CD8-positive, alpha-beta memory T cell (primary cell): ENCODE data around the gene ANK3. TPM values are rescaled to one million over a fixed set of nuclear protein-coding genes. Genes with fewer than 3 reads are reported as not detected.

ENCODE experiments used
- CTCF ChIA-PET: fragments of 350-600 bp; sonication (Branson Sonifier 250); formaldehyde crosslinking; loops from one replicate; lab custom pipeline; 2021; ENCODE audit warnings: antibody characterized with exemption; lab: Charles Lee
- POLR2A ChIA-PET: fragments of 350-600 bp; sonication (Branson Sonifier 250); formaldehyde crosslinking; loops from one replicate; lab custom pipeline; 2021; ENCODE audit warnings: antibody characterized with exemption; lab: Charles Lee
- DNase-seq, 5 donors: peaks; one replicate each; pipeline versions ENCODE4 v3.0.0 to v3.0.0-alpha.2; 2020 to 2022; ENCODE audit warnings: mixed read lengths in 1 of 5
- H3K27ac ChIP-seq: one replicate; pipeline ENCODE4 v1.7.0; 2013; ENCODE audit warnings: low read depth, mild to moderate bottlenecking, low read length, moderate library complexity
- H3K27me3 ChIP-seq: 2 replicates; pipeline ENCODE4 v1.7.0; 2013; ENCODE audit warnings: low read length, mild to moderate bottlenecking; ENCODE audit not compliant: insufficient read depth, poor library complexity, severe bottlenecking
- H3K36me3 ChIP-seq: 2 replicates; pipeline ENCODE4 v1.7.0; 2013; ENCODE audit warnings: mild to moderate bottlenecking, low read length, moderate library complexity; ENCODE audit not compliant: insufficient read depth
- H3K4me1 ChIP-seq: 2 replicates; pipeline ENCODE4 v1.7.0; 2013; ENCODE audit warnings: mild to moderate bottlenecking, low read length, moderate library complexity; ENCODE audit not compliant: insufficient read depth
- H3K4me3 ChIP-seq: 2 replicates; pipeline ENCODE4 v1.7.0; 2013; ENCODE audit warnings: mild to moderate bottlenecking, low read length
- H3K9me3 ChIP-seq: 2 replicates; pipeline ENCODE4 v1.7.0; 2013; ENCODE audit warnings: mild to moderate bottlenecking, low read length
- H3K27ac Mint-ChIP-seq, 8 donors: one replicate each; pipeline ENCODE4 v1.8.0; 2020 to 2021; ENCODE audit warnings: mixed read lengths in 8 of 8, mild to moderate bottlenecking in 6 of 8, inconsistent platforms in 3 of 8, moderate library complexity in 3 of 8
- H3K27me3 Mint-ChIP-seq, 2 donors: one replicate each; pipeline ENCODE4 v1.8.0; 2020 to 2021; ENCODE audit warnings: mixed read lengths in 2 of 2, mild to moderate bottlenecking in 1 of 2, moderate library complexity in 1 of 2
- H3K36me3 Mint-ChIP-seq, 3 donors: one replicate each; pipeline ENCODE4 v1.8.0; 2020 to 2021; ENCODE audit warnings: mixed read lengths in 3 of 3, inconsistent platforms in 1 of 3, mild to moderate bottlenecking in 1 of 3
- H3K4me1 Mint-ChIP-seq, 3 donors: one replicate each; pipeline ENCODE4 v1.8.0; 2020 to 2021; ENCODE audit warnings: mixed read lengths in 3 of 3, inconsistent platforms in 1 of 3, mild to moderate bottlenecking in 1 of 3
- H3K4me3 Mint-ChIP-seq, 7 donors: one replicate each; pipeline ENCODE4 v1.8.0; 2020 to 2021; ENCODE audit warnings: mixed read lengths in 7 of 7, mild to moderate bottlenecking in 6 of 7, moderate library complexity in 4 of 7, inconsistent platforms in 2 of 7
- H3K9me3 Mint-ChIP-seq, 5 donors: one replicate each; pipeline ENCODE4 v1.8.0; 2020 to 2022; ENCODE audit warnings: mixed read lengths in 5 of 5, mild to moderate bottlenecking in 3 of 5, moderate library complexity in 2 of 5, inconsistent platforms in 1 of 5
- polyA plus RNA-seq: library from polyadenylated mRNA; unstranded; fragments of 300-500 nt; fragmentation: Illumina TruSeq; gene quantifications from one replicate; pipeline ENCODE4 v1.2.3, GENCODE V29; 2021
- total RNA-seq, 2 experiments: library from RNA; stranded (reverse); gene quantifications; one replicate each; pipeline ENCODE4 v1.2.3, GENCODE V29; 2021

The ANK3 gene
- total RNA-seq (10 to 100 TPM; 10.2 to 12.8 TPM), polyA plus RNA-seq (11.8 TPM)

GRCh38 chr10:60389413-60390025 lies at the start of gene ANK3:
Gene ANK3, minus strand, starts transcription at chr10:60389875. Its CDS starts 337 bp downstream, at chr10:60389538.
- H3K4me1 ChIP-seq = no peaks in the 10 kb centered on the region
- H3K9me3 ChIP-seq = no peaks in the 10 kb centered on the region
- no peak for DNase-seq
- Mint-ChIP-seq H3K36me3 (peaks cover 0 to 6% (median 0%) of the 10 kb centered on the region in 3 donors), H3K27me3 (peaks cover 0 to 3% of the 10 kb centered on the region in 2 donors), H3K9me3 (no peaks in the 10 kb centered on the region), H3K4me1 (peaks cover 0 to 11% (median 6%) of the 10 kb centered on the region in 3 donors), H3K4me3 (no peak within 1 kb of the TSS), H3K27ac (peak within 1 kb of the TSS in 1 of 8 donors; percentile 12)
- H3K27me3 ChIP-seq = no peaks in the 10 kb centered on the region
- POLR2A ChIA-PET = no interaction called here
- CTCF ChIA-PET = no interaction called here
- no peak within 1 kb of the TSS for H3K27ac ChIP-seq
- no peaks in the 10 kb centered on the region for H3K36me3 ChIP-seq
- H3K4me3 ChIP-seq = no peak within 1 kb of the TSS

- POLR2A ChIA-PET = no interaction called here
- no peaks in the 10 kb centered on the region for H3K9me3 Mint-ChIP-seq
- no peak for DNase-seq
These were observed 44.9 kb upstream of the ANK3 start for GRCh38 chr10:60434418-60435046.

GRCh38 chr10:60433684-60434083 lies 44.0 kb upstream of the ANK3 start:
- DNase-seq = no peak
- POLR2A ChIA-PET = no interaction called here
- Histone ChIP-seq H3K9me3 (no peaks in the 10 kb centered on the region), H3K36me3 (no peaks in the 10 kb centered on the region), H3K27ac (no peak overlapping the region), H3K4me1 (no peaks in the 10 kb centered on the region), H3K27me3 (no peaks in the 10 kb centered on the region), H3K4me3 (no peak overlapping the region)
- H3K9me3 Mint-ChIP-seq = no peaks in the 10 kb centered on the region
- no peaks in the 10 kb centered on the region for H3K4me1 Mint-ChIP-seq
- H3K27me3 Mint-ChIP-seq = no peaks in the 10 kb centered on the region
- H3K4me3 Mint-ChIP-seq = no peak overlapping the region
- CTCF ChIA-PET = no interaction called here
- H3K36me3 Mint-ChIP-seq = peaks cover 0 to 2% (median 0%) of the 10 kb centered on the region in 3 donors
- no peak overlapping the region for H3K27ac Mint-ChIP-seq

More at GRCh38 chr10:60434418-60435046, 44.9 kb upstream of the ANK3 start:
- Histone ChIP-seq H3K4me3 (no peak overlapping the region), H3K27ac (no peak overlapping the region), H3K27me3 (no peaks in the 10 kb centered on the region), H3K9me3 (no peaks in the 10 kb centered on the region), H3K36me3 (no peaks in the 10 kb centered on the region), H3K4me1 (no peaks in the 10 kb centered on the region)
- no peaks in the 10 kb centered on the region for H3K4me1 Mint-ChIP-seq
- H3K36me3 Mint-ChIP-seq = peaks cover 0 to 2% (median 0%) of the 10 kb centered on the region in 3 donors
- peak overlapping the region in 1 of 8 donors; percentile 1 for H3K27ac Mint-ChIP-seq
- no peaks in the 10 kb centered on the region for H3K27me3 Mint-ChIP-seq
- CTCF ChIA-PET = no interaction called here
- H3K4me3 Mint-ChIP-seq = no peak overlapping the region

- ChIA-PET POLR2A (no interaction called here), CTCF (no interaction called here)
- DNase-seq = no peak
- Mint-ChIP-seq H3K27me3 (no peaks in the 10 kb centered on the region), H3K4me1 (peaks cover 0 to 3% (median 0%) of the 10 kb centered on the region in 3 donors), H3K27ac (no peak overlapping the region), H3K9me3 (no peaks in the 10 kb centered on the region), H3K4me3 (no peak overlapping the region), H3K36me3 (peaks cover 0 to 8% (median 0%) of the 10 kb centered on the region in 3 donors)
- Histone ChIP-seq H3K27ac (no peak overlapping the region), H3K27me3 (no peaks in the 10 kb centered on the region), H3K4me3 (no peak overlapping the region), H3K4me1 (no peaks in the 10 kb centered on the region), H3K9me3 (no peaks in the 10 kb centered on the region), H3K36me3 (no peaks in the 10 kb centered on the region)
These were observed 41.3 kb upstream of the ANK3 start for GRCh38 chr10:60430836-60431597.

GRCh38 chr10:60430017-60430416 lies 40.3 kb upstream of the ANK3 start:
- Histone ChIP-seq H3K36me3 (no peaks in the 10 kb centered on the region), H3K27ac (no peak overlapping the region), H3K9me3 (no peaks in the 10 kb centered on the region), H3K27me3 (no peaks in the 10 kb centered on the region), H3K4me3 (no peak overlapping the region), H3K4me1 (no peaks in the 10 kb centered on the region)
- peaks cover 0 to 3% (median 0%) of the 10 kb centered on the region in 3 donors for H3K4me1 Mint-ChIP-seq
- CTCF ChIA-PET = no interaction called here
- no peaks in the 10 kb centered on the region for H3K9me3 Mint-ChIP-seq
- DNase-seq = no peak
- no peak overlapping the region for H3K27ac Mint-ChIP-seq
- peaks cover 0 to 8% (median 0%) of the 10 kb centered on the region in 3 donors for H3K36me3 Mint-ChIP-seq
- no peak overlapping the region for H3K4me3 Mint-ChIP-seq
- POLR2A ChIA-PET = no interaction called here
- no peaks in the 10 kb centered on the region for H3K27me3 Mint-ChIP-seq

GRCh38 chr10:60429084-60429849 lies 39.6 kb upstream of the ANK3 start:
- H3K27me3 ChIP-seq = no peaks in the 10 kb centered on the region
- DNase-seq = no peak
- Mint-ChIP-seq H3K9me3 (no peaks in the 10 kb centered on the region), H3K36me3 (peaks cover 0 to 8% (median 0%) of the 10 kb centered on the region in 3 donors), H3K27me3 (no peaks in the 10 kb centered on the region), H3K4me1 (peaks cover 0 to 3% (median 0%) of the 10 kb centered on the region in 3 donors), H3K4me3 (no peak overlapping the region), H3K27ac (no peak overlapping the region)
- no peaks in the 10 kb centered on the region for H3K36me3 ChIP-seq
- H3K9me3 ChIP-seq = no peaks in the 10 kb centered on the region
- no peak overlapping the region for H3K4me3 ChIP-seq
- POLR2A ChIA-PET = no interaction called here
- CTCF ChIA-PET = no interaction called here
- H3K4me1 ChIP-seq = no peaks in the 10 kb centered on the region
- H3K27ac ChIP-seq = no peak overlapping the region

GRCh38 chr10:60428387-60428737 lies 38.7 kb upstream of the ANK3 start:
- no peak overlapping the region for H3K4me3 ChIP-seq
- POLR2A ChIA-PET = no interaction called here
- no peak for DNase-seq
- no peak overlapping the region for H3K27ac Mint-ChIP-seq
- H3K27ac ChIP-seq = no peak overlapping the region
- H3K4me1 Mint-ChIP-seq = peaks cover 0 to 3% (median 0%) of the 10 kb centered on the region in 3 donors
- no peaks in the 10 kb centered on the region for H3K4me1 ChIP-seq
- H3K4me3 Mint-ChIP-seq = no peak overlapping the region
- H3K36me3 ChIP-seq = no peaks in the 10 kb centered on the region
- H3K9me3 Mint-ChIP-seq = no peaks in the 10 kb centered on the region
- no peaks in the 10 kb centered on the region for H3K27me3 Mint-ChIP-seq
- H3K36me3 Mint-ChIP-seq = peaks cover 0 to 8% (median 0%) of the 10 kb centered on the region in 3 donors
- H3K9me3 ChIP-seq = no peaks in the 10 kb centered on the region
- CTCF ChIA-PET = no interaction called here
- H3K27me3 ChIP-seq = no peaks in the 10 kb centered on the region
